Keratinocyte (primary cell): ENCODE data around the gene HORMAD1. TPM values are rescaled to one million over a fixed set of nuclear protein-coding genes. Genes with fewer than 3 reads are reported as not detected.

Source experiments
- DNase-seq: peaks from one replicate; pipeline ENCODE4 v3.0.0-alpha.2; 2011; ENCODE audit warnings: low read depth, missing footprints, low spot score
- FAIRE-seq: peaks from 2 replicates; lab custom pipeline; 2011; peaks lifted over from hg19 to GRCh38; lab: Jason Lieb, UNC
- H2AFZ ChIP-seq: 2 replicates; pipeline ENCODE4 v1.6.0; 2012; ENCODE audit warnings: low read length, control low read depth, inconsistent platforms; ENCODE audit not compliant: control insufficient read depth
- H3K27ac ChIP-seq: 2 replicates; pipeline ENCODE4 v1.5.1; 2011; ENCODE audit warnings: low read length; ENCODE audit not compliant: control insufficient read depth, insufficient read depth
- H3K27me3 ChIP-seq: 3 replicates; pipeline ENCODE4 v1.6.0; 2011; ENCODE audit warnings: low read length; ENCODE audit not compliant: control insufficient read depth, insufficient read depth; ENCODE audit errors: extremely low read depth
- H3K36me3 ChIP-seq, 2 experiments: 2 replicates in 1 of 2; 3 replicates in 1 of 2; pipeline ENCODE4 v1.5.1; 2011; ENCODE audit warnings: low read length in 2 of 2, mild to moderate bottlenecking in 1 of 2; ENCODE audit not compliant: control insufficient read depth in 2 of 2, insufficient read depth in 2 of 2; ENCODE audit errors: extremely low read depth in 1 of 2
- H3K4me1 ChIP-seq: 3 replicates; pipeline ENCODE4 v1.5.1; 2011; ENCODE audit warnings: low read length; ENCODE audit not compliant: control insufficient read depth, insufficient read depth; ENCODE audit errors: extremely low read depth
- H3K4me2 ChIP-seq: 3 replicates; pipeline ENCODE4 v1.6.0; 2011; ENCODE audit warnings: low read depth, low read length; ENCODE audit not compliant: control insufficient read depth, insufficient read depth; ENCODE audit errors: extremely low read depth
- H3K4me3 ChIP-seq, 3 experiments: fragments of 200-600 bp in 1 of 3; sonication (generic) in 1 of 3; 2 replicates in 2 of 3; 3 replicates in 1 of 3; pipeline ENCODE4 v1.5.1; 2011 to 2016; ENCODE audit warnings: low read length in 3 of 3, mild to moderate bottlenecking in 3 of 3, control low read depth in 2 of 3, inconsistent platforms in 1 of 3, low read depth in 1 of 3, mixed read lengths in 1 of 3, mixed run types in 1 of 3, moderate library complexity in 1 of 3; ENCODE audit not compliant: control insufficient read depth in 2 of 3, insufficient read depth in 2 of 3; ENCODE audit errors: extremely low read depth in 1 of 3
- H3K79me2 ChIP-seq: 2 replicates; pipeline ENCODE4 v1.6.0; 2012; ENCODE audit warnings: low read length; ENCODE audit not compliant: control insufficient read depth, insufficient read depth
- H3K9ac ChIP-seq: 3 replicates; pipeline ENCODE4 v1.6.0; 2011; ENCODE audit warnings: low read length; ENCODE audit not compliant: control insufficient read depth, insufficient read depth; ENCODE audit errors: extremely low read depth
- H3K9me1 ChIP-seq: 3 replicates; pipeline ENCODE4 v1.6.0; 2011; ENCODE audit warnings: low read length; ENCODE audit not compliant: control insufficient read depth, insufficient read depth; ENCODE audit errors: extremely low read depth
- H3K9me3 ChIP-seq: 2 replicates; pipeline ENCODE4 v1.5.1; 2012; ENCODE audit warnings: low read depth, low read length; ENCODE audit not compliant: control insufficient read depth
- H4K20me1 ChIP-seq: 3 replicates; pipeline ENCODE4 v1.6.0; 2011; ENCODE audit warnings: low read length; ENCODE audit not compliant: control insufficient read depth, insufficient read depth; ENCODE audit errors: extremely low read depth
- CTCF ChIP-seq, 3 experiments: IDR thresholded peaks in 1 of 3; conservative IDR thresholded peaks in 1 of 3; optimal IDR thresholded peaks in 1 of 3; 2 replicates in 2 of 3; 3 replicates in 1 of 3; pipeline versions ENCODE3 to v1.5.1; 2011; ENCODE audit warnings: low read length in 3 of 3, mild to moderate bottlenecking in 3 of 3, moderate library complexity in 2 of 3, control low read depth in 1 of 3, inconsistent platforms in 1 of 3; ENCODE audit not compliant: insufficient read depth in 2 of 3; ENCODE audit errors: extremely low read depth in 1 of 3
- EZH2 ChIP-seq: IDR thresholded peaks from one replicate; pipeline ENCODE4 v1.6.1; 2012; ENCODE audit warnings: inconsistent platforms, mild to moderate bottlenecking, low read length, moderate library complexity
- dilution Hi-C: fragments of 300-500 bp; cut with MboI; formaldehyde crosslinking; loops from one replicate; pipeline ENCODE4 v1.7.0; 2020; ENCODE audit warnings: low sequenced_read_pairs; ENCODE audit not compliant: extremely low pct_ligation_motif_present
- polyA plus RNA-seq, 5 experiments: library from polyadenylated mRNA; depleted of rRNA in 3 of 5; stranded (reverse) in 3 of 5; stranded (forward) in 1 of 5; unstranded in 1 of 5; fragments of >200 nt; gene quantifications; 1 replicate in 1 of 5; 2 replicates in 3 of 5; 3 replicates in 1 of 5; pipeline versions ENCODE4 v1.2.1 to v1.2.3, GENCODE V29; 2011 to 2012; ENCODE audit warnings: missing spikeins in 2 of 5, low read depth in 1 of 5, low replicate concordance in 1 of 5

The HORMAD1 gene
- polyA plus RNA-seq, 1 donor (not counting 4 experiments of a cell fraction or from before 2014, with no cell fraction given): 3.3 TPM

DNA sequence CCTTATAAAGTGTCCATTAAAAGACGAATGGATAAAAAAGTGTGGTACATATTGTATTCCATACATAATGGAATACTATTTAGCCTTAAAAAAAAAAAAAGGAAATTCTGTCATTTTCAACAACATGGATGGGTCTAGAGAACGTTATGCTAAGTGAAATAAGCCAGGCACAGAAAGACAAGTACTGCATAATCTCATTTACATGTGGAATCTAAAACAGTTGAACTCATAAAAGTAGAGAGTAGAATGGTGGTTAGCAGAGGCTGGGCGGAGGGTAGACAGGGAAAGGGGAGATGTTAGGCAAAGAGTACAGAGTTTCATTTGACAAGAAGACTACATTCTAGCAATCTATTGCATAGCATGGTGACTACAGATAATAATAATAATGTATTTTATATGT is 42.3 kb upstream of the HORMAD1 start:
- FAIRE-seq: no peak
- no peaks in the 10 kb centered on the region for H4K20me1 ChIP-seq
- dilution Hi-C loops: no loop called here

DNA sequence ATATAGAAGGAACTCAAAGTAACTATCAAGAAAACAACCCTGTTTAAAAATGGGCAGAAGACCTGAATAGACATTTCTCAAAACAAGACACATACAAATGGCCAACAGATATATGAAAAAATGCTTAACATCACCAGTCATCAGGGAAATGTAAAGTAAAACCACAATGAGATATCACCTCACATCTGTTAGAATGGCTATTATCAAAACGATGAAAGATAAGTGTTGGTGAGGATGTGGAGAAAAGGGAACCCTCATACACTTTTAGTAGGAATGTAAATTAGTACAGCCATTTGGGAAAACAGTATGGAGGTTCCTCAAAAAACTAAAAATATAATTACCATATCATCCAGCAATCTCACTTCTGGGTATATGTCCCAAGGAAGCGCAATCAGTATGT is 41.9 kb upstream of the HORMAD1 start:
- H3K79me2 ChIP-seq: no peaks in the 10 kb centered on the region
- H3K4me1 ChIP-seq: peaks cover 13% of the 10 kb centered on the region
- no peak overlapping the region for H2AFZ ChIP-seq
- no peaks in the 10 kb centered on the region for H3K36me3 ChIP-seq
- TF ChIP-seq CTCF (optimal IDR thresholded peaks at IDR 0.05 in 1 of 3, IDR thresholded peaks at IDR 0.05 in 1 of 3, conservative IDR thresholded peaks at IDR 0.05 in 1 of 3; ENCODE audit: extremely low read depth in 1 of 3, insufficient read depth in 2 of 3, low read length in 3 of 3) (no peak), EZH2 (no peak)
- H3K27ac ChIP-seq: no peak overlapping the region
- H3K4me2 ChIP-seq: no peak overlapping the region
- no peak for DNase-seq
- H3K9me3 ChIP-seq: no peaks in the 10 kb centered on the region
- FAIRE-seq: no peak
- H3K9ac ChIP-seq: no peak overlapping the region
- H4K20me1 ChIP-seq: no peaks in the 10 kb centered on the region
- no peaks in the 10 kb centered on the region for H3K9me1 ChIP-seq
- dilution Hi-C loops: no loop called here
- no peak overlapping the region for H3K4me3 ChIP-seq
- no peaks in the 10 kb centered on the region for H3K27me3 ChIP-seq

More for the DNA sequence above, 42.3 kb upstream of the HORMAD1 start:
- DNase-seq: no peak
- H3K27ac ChIP-seq: no peak overlapping the region
- no peaks in the 10 kb centered on the region for H3K9me1 ChIP-seq
- no peaks in the 10 kb centered on the region for H3K9me3 ChIP-seq
- no peaks in the 10 kb centered on the region for H3K79me2 ChIP-seq
- TF ChIP-seq CTCF (optimal IDR thresholded peaks at IDR 0.05 in 1 of 3, IDR thresholded peaks at IDR 0.05 in 1 of 3, conservative IDR thresholded peaks at IDR 0.05 in 1 of 3; ENCODE audit: extremely low read depth in 1 of 3, insufficient read depth in 2 of 3, low read length in 3 of 3): no peak
- TF ChIP-seq EZH2: no peak
- no peak overlapping the region for H2AFZ ChIP-seq
- H3K36me3 ChIP-seq: no peaks in the 10 kb centered on the region
- H3K27me3 ChIP-seq: no peaks in the 10 kb centered on the region
- peaks cover 13% of the 10 kb centered on the region for H3K4me1 ChIP-seq
- H3K9ac ChIP-seq: no peak overlapping the region
- H3K4me2 ChIP-seq: no peak overlapping the region
- no peak overlapping the region for H3K4me3 ChIP-seq
